ENCODE data around the gene RRAGC. TPM values are rescaled to one million over a fixed set of nuclear protein-coding genes. Genes with fewer than 3 reads are reported as not detected.

Gene RRAGC
- total and polyA plus RNA-seq, 2 experiments from 2014 or later = 9.3 to 12.8 TPM

- Histone ChIP-seq H3K4me3 (no peak overlapping the region), H2AFZ (no peak overlapping the region), H3K79me2 (replicated peaks; ENCODE audit: insufficient read depth) (no peaks in the 10 kb centered on the region; the same call in 1 of the 2 replicates), H3K4me1 (ENCODE audit: insufficient read depth) (peaks cover 9% of the 10 kb centered on the region; the same call in 1 of the 2 replicates), H3F3A (replicated peaks; ENCODE audit: low read depth) (no peaks in the 10 kb centered on the region), H3K9me2 (ENCODE audit: insufficient read depth) (no peaks in the 10 kb centered on the region), H3K27me3 (ENCODE audit: insufficient read depth) (no peaks in the 10 kb centered on the region), H3K27ac (ENCODE audit: low read depth) (no peak overlapping the region), H3K4me2 (no peak overlapping the region), H4K20me1 (replicated peaks; ENCODE audit: insufficient read depth) (0 out of 2 replicates have a peak, but pooled peaks cover 3% of the 10 kb centered on the region), H3K36me3 (ENCODE audit: insufficient read depth) (0 out of 2 replicates have a peak, but pooled peaks cover 6% of the 10 kb centered on the region)
- ATAC-seq (no peak), DNase-seq (ENCODE audit: low spot score) (no peak)
- no peak for TF ChIP-seq CREB1 (CRISPR knock-in tag; IDR thresholded peaks at IDR 0.05; ENCODE audit: low read depth)
- TF ChIP-seq ZNF462 (CRISPR knock-in tag; IDR thresholded peaks at IDR 0.05) = no peak
- no peak for TF ChIP-seq CTCF (conservative IDR thresholded peaks at IDR 0.05; ENCODE audit: low read depth in 2 of 2)
- no peak for TF ChIP-seq ETS1 (IDR thresholded peaks at IDR 0.05)
- TF ChIP-seq NANOG (IDR thresholded peaks at IDR 0.05; ENCODE audit: borderline replicate concordance) = no peak
- no peak for TF ChIP-seq ZNF331 (CRISPR knock-in tag; IDR thresholded peaks at IDR 0.05; ENCODE audit: low read depth)
- no peak for TF ChIP-seq EZH2 (IDR thresholded peaks at IDR 0.05; ENCODE audit: low read depth, unreplicated experiment)
- TF ChIP-seq ZNF114 (CRISPR knock-in tag; IDR thresholded peaks at IDR 0.05) = no peak
- no peak for TF ChIP-seq POLR2AphosphoS5 (IDR thresholded peaks at IDR 0.05; ENCODE audit: low read depth)
- TF ChIP-seq REST (IDR thresholded peaks at IDR 0.05; ENCODE audit: unreplicated experiment) = no peak
- no peak for TF ChIP-seq EZH2phosphoT487 (IDR thresholded peaks at IDR 0.05; ENCODE audit: unreplicated experiment)
- Mint-ChIP-seq H3K4me1 (peaks cover 11% of the 10 kb centered on the region; the same call in 2 of the 3 replicates), H3K9me3 (no peaks in the 10 kb centered on the region), H3K36me3 (ENCODE audit: low read depth) (peaks cover 35% of the 10 kb centered on the region), H3K27me3 (ENCODE audit: insufficient read depth, low read depth, poor library complexity) (peaks cover 7% of the 10 kb centered on the region), H3K27ac (no peak overlapping the region), H3K4me3 (no peak overlapping the region)
These were observed 19.3 kb downstream of the RRAGC start for GRCh38 chr1:38840281-38840680.
